Fibroblast of mammary gland (primary cell): ENCODE data around the gene NAA38.
A peak's percentile ranks its signal among the peaks of the same experiment; 100 is the strongest.

Source experiments
- DNase-seq: peaks from one replicate; pipeline ENCODE4 v3.0.0-alpha.2; 2010; ENCODE audit warnings: low read depth
- H3K4me3 ChIP-seq: 2 replicates; pipeline ENCODE4 v1.5.1; 2011; ENCODE audit warnings: low read depth, mild to moderate bottlenecking, low read length, moderate library complexity; ENCODE audit not compliant: control insufficient read depth
- TF ChIP-seq, protein P1 (sequence below): conservative IDR thresholded peaks from 2 replicates; pipeline ENCODE4 v1.5.1; 2011; ENCODE audit warnings: low read depth, low read length, inconsistent platforms; ENCODE audit not compliant: control insufficient read depth, insufficient read depth

NAA38 gene

DNA sequence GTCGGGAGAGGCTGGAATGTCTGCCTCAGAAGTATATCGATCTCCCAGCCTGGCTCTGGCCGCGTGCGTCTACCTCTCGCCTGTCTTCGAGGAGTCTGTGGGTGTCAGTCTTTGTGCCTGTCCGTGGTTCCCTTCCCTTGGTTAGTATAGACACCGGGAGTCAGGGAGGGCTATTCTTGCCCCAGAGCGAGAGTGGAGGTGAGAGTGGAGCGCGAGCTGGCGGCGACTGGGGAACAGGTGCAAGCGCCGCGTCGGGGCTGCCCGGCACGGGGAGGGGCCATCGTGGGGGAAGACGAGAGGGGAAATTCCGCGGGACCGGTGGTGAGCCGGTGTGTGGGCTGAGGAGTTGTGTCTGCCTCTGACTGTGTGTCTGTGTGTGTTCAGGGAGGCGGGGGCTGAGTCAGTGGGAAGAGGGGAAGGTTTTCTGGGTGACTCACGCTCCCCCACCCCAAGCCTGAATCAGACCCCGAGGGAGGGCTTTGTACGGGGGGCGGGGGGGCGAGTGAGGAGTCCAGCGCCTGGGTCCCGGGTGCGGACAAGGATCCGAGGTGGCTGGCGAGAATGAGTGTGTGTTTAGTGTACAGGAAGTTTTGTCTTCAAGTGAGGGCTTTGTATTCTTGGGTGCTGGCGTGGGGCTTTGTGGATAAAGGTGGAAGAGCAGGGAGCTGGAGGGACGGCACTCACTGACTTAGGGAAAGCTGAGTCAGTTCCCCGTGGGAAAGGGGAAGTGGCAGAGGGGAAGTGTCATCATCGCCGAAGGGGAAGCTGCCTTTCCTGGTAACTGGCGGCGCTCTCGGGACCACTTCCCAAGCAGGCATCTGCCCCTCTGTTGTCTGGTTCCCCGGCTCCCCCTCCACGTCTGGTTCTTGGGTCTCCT, 14.7 kb downstream of the NAA38 start:
- TF ChIP-seq, protein P1, sequence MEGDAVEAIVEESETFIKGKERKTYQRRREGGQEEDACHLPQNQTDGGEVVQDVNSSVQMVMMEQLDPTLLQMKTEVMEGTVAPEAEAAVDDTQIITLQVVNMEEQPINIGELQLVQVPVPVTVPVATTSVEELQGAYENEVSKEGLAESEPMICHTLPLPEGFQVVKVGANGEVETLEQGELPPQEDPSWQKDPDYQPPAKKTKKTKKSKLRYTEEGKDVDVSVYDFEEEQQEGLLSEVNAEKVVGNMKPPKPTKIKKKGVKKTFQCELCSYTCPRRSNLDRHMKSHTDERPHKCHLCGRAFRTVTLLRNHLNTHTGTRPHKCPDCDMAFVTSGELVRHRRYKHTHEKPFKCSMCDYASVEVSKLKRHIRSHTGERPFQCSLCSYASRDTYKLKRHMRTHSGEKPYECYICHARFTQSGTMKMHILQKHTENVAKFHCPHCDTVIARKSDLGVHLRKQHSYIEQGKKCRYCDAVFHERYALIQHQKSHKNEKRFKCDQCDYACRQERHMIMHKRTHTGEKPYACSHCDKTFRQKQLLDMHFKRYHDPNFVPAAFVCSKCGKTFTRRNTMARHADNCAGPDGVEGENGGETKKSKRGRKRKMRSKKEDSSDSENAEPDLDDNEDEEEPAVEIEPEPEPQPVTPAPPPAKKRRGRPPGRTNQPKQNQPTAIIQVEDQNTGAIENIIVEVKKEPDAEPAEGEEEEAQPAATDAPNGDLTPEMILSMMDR, result no peak
- H3K4me3 ChIP-seq, result peak overlapping the region; percentile 68
- peak; percentile 96 for DNase-seq

DNA sequence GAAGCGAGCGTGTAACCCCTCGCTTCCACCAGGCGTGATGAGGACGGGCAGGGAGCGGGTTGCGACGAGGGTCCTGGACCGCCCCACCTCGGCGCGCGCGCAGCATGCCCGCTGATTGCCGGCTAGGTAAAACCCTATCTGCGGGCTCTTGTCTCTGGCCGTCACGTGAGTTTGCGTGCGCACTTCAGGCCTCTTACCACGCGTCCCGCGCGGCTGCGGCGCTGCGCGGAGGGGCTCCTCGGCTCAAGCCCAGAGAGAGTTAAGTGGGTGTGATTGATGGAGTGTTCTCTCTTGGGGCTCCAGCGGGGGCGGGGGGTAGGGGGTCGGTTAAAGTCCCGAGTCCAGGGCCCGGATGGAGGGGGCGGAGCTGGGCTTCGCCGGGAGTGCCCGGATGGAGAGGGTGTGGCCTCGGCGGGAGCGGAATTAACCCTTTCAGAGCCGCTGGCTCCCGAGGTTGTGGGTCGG, 15.4 kb downstream of the NAA38 start:
- peak overlapping the region; percentile 68 for H3K4me3 ChIP-seq
- DNase-seq, result peak; percentile 83
- TF ChIP-seq, protein P1, result no peak

DNA sequence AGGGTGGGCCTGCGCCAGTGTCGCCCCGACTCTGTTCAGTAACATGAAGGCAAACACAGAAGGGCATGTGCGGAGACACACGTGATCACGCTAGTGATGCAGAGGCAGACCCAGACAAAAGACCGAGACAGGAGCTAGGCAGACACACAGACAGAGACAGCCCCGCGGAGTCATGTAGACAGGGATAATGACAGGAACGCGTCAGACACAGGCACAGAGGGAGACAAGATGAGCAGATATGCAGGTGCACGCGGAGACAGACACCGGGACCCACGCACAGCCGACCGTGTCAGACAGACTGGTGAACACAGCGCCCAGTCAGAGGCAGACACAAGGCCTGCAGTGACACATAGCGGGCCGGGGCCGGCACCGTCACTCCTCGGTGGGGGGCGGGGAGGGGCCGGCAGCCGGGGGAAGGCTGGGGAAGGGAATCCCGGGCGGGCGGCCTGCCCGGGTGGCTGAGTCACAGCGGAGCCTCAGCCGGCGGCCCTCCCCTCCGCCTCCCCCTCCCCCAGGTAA, 15.9 kb downstream of the NAA38 start:
- DNase-seq, result peak; percentile 88
- TF ChIP-seq, protein P1, result no peak

DNA sequence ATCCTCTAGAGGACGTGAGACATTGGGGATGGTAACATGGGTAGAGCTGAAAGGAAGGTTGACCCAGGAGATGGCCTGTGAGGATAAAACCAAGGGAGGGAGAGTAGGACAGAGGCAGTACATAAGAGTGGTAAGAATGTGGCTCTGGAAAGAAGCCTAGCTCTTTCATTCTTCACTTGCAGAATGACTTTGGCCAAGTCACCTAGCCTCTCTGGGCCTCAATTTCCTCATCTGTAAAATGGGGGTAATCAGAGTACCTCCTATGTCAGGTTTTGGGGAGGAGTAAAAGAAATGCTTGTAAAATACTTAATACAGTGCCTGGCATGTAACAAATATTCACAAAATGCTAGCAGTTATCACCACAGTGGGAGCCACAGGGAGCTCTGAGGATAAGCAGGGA, 16.5 kb downstream of the NAA38 start:
- TF ChIP-seq, protein P1, result no peak
- no peak for DNase-seq

More for the DNA sequence above, 15.9 kb downstream of the NAA38 start:
- H3K4me3 ChIP-seq, result peak overlapping the region; percentile 68

DNA sequence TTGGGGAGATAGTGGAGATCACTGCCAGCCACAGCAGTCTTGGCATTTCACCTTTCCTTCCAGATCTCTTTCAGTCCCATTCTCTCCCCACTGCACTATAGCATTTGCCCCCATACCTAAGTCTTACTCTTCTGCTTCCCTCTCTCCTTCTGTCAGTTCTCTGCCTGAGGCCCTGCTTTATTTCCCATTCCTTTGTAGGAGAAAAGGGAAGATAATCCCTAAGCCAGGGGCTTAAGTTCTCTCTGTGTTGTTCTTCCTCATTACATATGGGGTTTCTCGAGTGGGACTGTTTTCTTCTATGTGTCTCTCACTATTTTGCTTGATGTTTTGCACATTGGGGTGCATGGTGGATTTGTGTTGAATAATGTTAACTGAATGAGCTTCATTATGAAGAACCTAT, 16.9 kb downstream of the NAA38 start:
- TF ChIP-seq, protein P1, result no peak
- no peak for DNase-seq
- H3K4me3 ChIP-seq, result no peak overlapping the region

More for the DNA sequence above, 16.5 kb downstream of the NAA38 start:
- H3K4me3 ChIP-seq, result no peak overlapping the region

DNA sequence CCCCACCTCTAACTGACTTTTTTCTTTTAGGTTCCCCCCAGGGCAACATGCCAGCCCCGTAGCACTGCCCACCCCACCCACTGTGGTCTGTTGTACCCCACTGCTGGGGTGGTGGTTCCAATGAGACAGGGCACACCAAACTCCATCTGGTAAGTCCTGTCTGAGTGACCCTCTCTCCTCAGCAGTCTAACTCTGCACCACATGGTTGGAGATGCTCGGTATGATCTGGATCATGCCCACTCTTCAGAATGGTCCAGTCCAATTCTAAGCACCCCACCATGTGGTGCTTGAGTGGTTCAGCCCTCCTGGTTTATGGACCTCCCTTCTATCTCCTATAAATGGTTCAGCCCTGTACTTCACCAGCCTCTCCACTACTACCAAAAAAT, 17.5 kb downstream of the NAA38 start:
- peak; percentile 48 for DNase-seq
- TF ChIP-seq, protein P1, result no peak
- no peak overlapping the region for H3K4me3 ChIP-seq
